ENCODE measurements around the gene TEAD2. TPM values are rescaled to one million over a fixed set of nuclear protein-coding genes. Genes with fewer than 3 reads are reported as not detected.
"Not testable (repeated sequence)": the region's sequence is repeated elsewhere in the genome, so short reads cannot be mapped to it uniquely, and the experiment has no call there.

Gene TEAD2
- total RNA-seq, 1 donor from 2014 or later: 8.4 TPM

- H3K4me3 ChIP-seq (ENCODE audit: low read depth, low read length): no peak overlapping the region
- DNase-seq (ENCODE audit: low read depth) (no peak), FAIRE-seq (no peak)
- no peaks in the 10 kb centered on the region for H3K36me3 ChIP-seq (ENCODE audit: control insufficient read depth, insufficient read depth, low read length)
- no peaks in the 10 kb centered on the region for H3K27me3 ChIP-seq (ENCODE audit: control insufficient read depth, insufficient read depth, low read length)
- TF ChIP-seq CTCF (IDR thresholded peaks at IDR 0.05; ENCODE audit: insufficient read depth, low read length, severe bottlenecking): no peak
Observed at GRCh38 chr19:49315111-49315510, 47.1 kb downstream of the TEAD2 start.

- H3K27me3 ChIP-seq (ENCODE audit: control insufficient read depth, insufficient read depth, low read length): no peaks in the 10 kb centered on the region
- H3K36me3 ChIP-seq (ENCODE audit: control insufficient read depth, insufficient read depth, low read length): no peaks in the 10 kb centered on the region
- no peak for TF ChIP-seq CTCF (IDR thresholded peaks at IDR 0.05; ENCODE audit: insufficient read depth, low read length, severe bottlenecking)
- DNase-seq (ENCODE audit: low read depth) (no peak), FAIRE-seq (no peak)
- no peak overlapping the region for H3K4me3 ChIP-seq (ENCODE audit: low read depth, low read length)
Observed at GRCh38 chr19:49309087-49309486, 53.1 kb downstream of the TEAD2 start.

GRCh38 chr19:49306734-49307133, 55.5 kb downstream of the TEAD2 start:
- H3K4me3 ChIP-seq (ENCODE audit: low read depth, low read length); H3K27me3 ChIP-seq (ENCODE audit: control insufficient read depth, insufficient read depth, low read length); DNase-seq (ENCODE audit: low read depth); FAIRE-seq; H3K36me3 ChIP-seq (ENCODE audit: control insufficient read depth, insufficient read depth, low read length): not testable (repeated sequence)

GRCh38 chr19:49301866-49302252, 60.4 kb downstream of the TEAD2 start:
- no peak for DNase-seq (ENCODE audit: low read depth)
- no peak for FAIRE-seq

GRCh38 chr19:49301165-49301865, 60.9 kb downstream of the TEAD2 start:
- FAIRE-seq: peak; percentile 77
- TF ChIP-seq CTCF (IDR thresholded peaks at IDR 0.05; ENCODE audit: insufficient read depth, low read length, severe bottlenecking): peak; percentile 96
- no peak overlapping the region for H3K4me3 ChIP-seq (ENCODE audit: low read depth, low read length)

More at GRCh38 chr19:49301866-49302252, 60.4 kb downstream of the TEAD2 start:
- no peaks in the 10 kb centered on the region for H3K27me3 ChIP-seq (ENCODE audit: control insufficient read depth, insufficient read depth, low read length)
- no peaks in the 10 kb centered on the region for H3K36me3 ChIP-seq (ENCODE audit: control insufficient read depth, insufficient read depth, low read length)
- TF ChIP-seq CTCF (IDR thresholded peaks at IDR 0.05; ENCODE audit: insufficient read depth, low read length, severe bottlenecking): no peak
- no peak overlapping the region for H3K4me3 ChIP-seq (ENCODE audit: low read depth, low read length)

GRCh38 chr19:49298653-49299052, 63.6 kb downstream of the TEAD2 start:
- H3K36me3 ChIP-seq (ENCODE audit: control insufficient read depth, insufficient read depth, low read length); FAIRE-seq; H3K4me3 ChIP-seq (ENCODE audit: low read depth, low read length); H3K27me3 ChIP-seq (ENCODE audit: control insufficient read depth, insufficient read depth, low read length); DNase-seq (ENCODE audit: low read depth): not testable (repeated sequence)

More at GRCh38 chr19:49301165-49301865, 60.9 kb downstream of the TEAD2 start:
- no peaks in the 10 kb centered on the region for H3K36me3 ChIP-seq (ENCODE audit: control insufficient read depth, insufficient read depth, low read length)
- H3K27me3 ChIP-seq (ENCODE audit: control insufficient read depth, insufficient read depth, low read length): no peaks in the 10 kb centered on the region
- peak; percentile 56 for DNase-seq (ENCODE audit: low read depth)

GRCh38 chr19:49297403-49297802, 64.8 kb downstream of the TEAD2 start:
- Histone ChIP-seq H3K4me3 (ENCODE audit: low read depth, low read length) (no peak overlapping the region), H3K27me3 (ENCODE audit: control insufficient read depth, insufficient read depth, low read length) (peaks cover 2% of the 10 kb centered on the region), H3K36me3 (ENCODE audit: control insufficient read depth, insufficient read depth, low read length) (no peaks in the 10 kb centered on the region)
- no peak for TF ChIP-seq CTCF (IDR thresholded peaks at IDR 0.05; ENCODE audit: insufficient read depth, low read length, severe bottlenecking)
- DNase-seq (ENCODE audit: low read depth): no peak
- FAIRE-seq: no peak
